CD4-positive, alpha-beta T cell treated with Interleukin-17A for 1 hour (primary cell): Measurements from ENCODE around the gene HSBP1.

Source experiments
- DNase-seq: peaks from one replicate; pipeline ENCODE4 v3.0.0-alpha.2; 2020

The HSBP1 gene

GRCh38 chr16:83840060-83840617 lies 32.4 kb downstream of the HSBP1 start:
- no peak for DNase-seq

- no peak for DNase-seq
These were observed 34.5 kb downstream of the HSBP1 start for GRCh38 chr16:83842291-83842690.

GRCh38 chr16:83842756-83843507 lies 35.2 kb downstream of the HSBP1 start:
- DNase-seq, result no peak

GRCh38 chr16:83843657-83844056 lies 35.9 kb downstream of the HSBP1 start:
- no peak for DNase-seq

GRCh38 chr16:83845263-83845662 lies 37.5 kb downstream of the HSBP1 start:
- no peak for DNase-seq

- no peak for DNase-seq
These were observed 39.8 kb downstream of the HSBP1 start for GRCh38 chr16:83847371-83848225.

GRCh38 chr16:83849421-83849820 lies 41.6 kb downstream of the HSBP1 start:
- no peak for DNase-seq

- no peak for DNase-seq
These were observed 43.2 kb downstream of the HSBP1 start for GRCh38 chr16:83850947-83851346.

GRCh38 chr16:83851473-83851872 lies 43.7 kb downstream of the HSBP1 start:
- no peak for DNase-seq

- no peak for DNase-seq
These were observed 45.0 kb downstream of the HSBP1 start for GRCh38 chr16:83852774-83853173.

- no peak for DNase-seq
These were observed 46.1 kb downstream of the HSBP1 start for GRCh38 chr16:83853834-83854233.

- no peak for DNase-seq
These were observed 46.6 kb downstream of the HSBP1 start for GRCh38 chr16:83854420-83854819.

GRCh38 chr16:83856792-83857191 lies 49.0 kb downstream of the HSBP1 start:
- no peak for DNase-seq

- no peak for DNase-seq
These were observed 51.5 kb downstream of the HSBP1 start for GRCh38 chr16:83859265-83859664.

GRCh38 chr16:83862661-83863060 lies 54.9 kb downstream of the HSBP1 start:
- DNase-seq, result no peak

- DNase-seq, result no peak
These were observed 55.9 kb downstream of the HSBP1 start for GRCh38 chr16:83863682-83864081.
